Activated B cell treated with CpG ODN at 0.5 μM for 24 hours (primary cell): Measurements from ENCODE around the gene PREX1. TPM values are rescaled to one million over a fixed set of nuclear protein-coding genes. Genes with fewer than 3 reads are reported as not detected.

Experiments used
- ATAC-seq: fragments of 200-7000 bp; cut with Tn5 transposase; one replicate; pipeline ENCODE4 v1.10.0; 2021; ENCODE audit warnings: low read depth, mild to moderate bottlenecking, moderate library complexity
- CTCF ChIA-PET: fragments of 350-600 bp; sonication (Branson Sonifier 250); formaldehyde crosslinking; loops from one replicate; lab custom pipeline; 2021; ENCODE audit warnings: antibody characterized with exemption; lab: Charles Lee
- POLR2A ChIA-PET: fragments of 350-600 bp; sonication (Branson Sonifier 250); formaldehyde crosslinking; loops from one replicate; lab custom pipeline; 2021; ENCODE audit warnings: antibody characterized with exemption; lab: Charles Lee
- DNase-seq: peaks from one replicate; pipeline ENCODE4 v3.0.0; 2022
- H3K27ac Mint-ChIP-seq: one replicate; pipeline ENCODE4 v1.8.0; 2020; ENCODE audit warnings: mixed read lengths
- H3K27me3 Mint-ChIP-seq: one replicate; pipeline ENCODE4 v1.8.0; 2021; ENCODE audit warnings: mixed read lengths
- H3K36me3 Mint-ChIP-seq: one replicate; pipeline ENCODE4 v1.8.0; 2021; ENCODE audit warnings: low read depth, mixed read lengths
- H3K4me1 Mint-ChIP-seq: one replicate; pipeline ENCODE4 v1.8.0; 2021; ENCODE audit warnings: mixed read lengths
- H3K4me3 Mint-ChIP-seq: one replicate; pipeline ENCODE4 v1.8.0; 2020; ENCODE audit warnings: mild to moderate bottlenecking, mixed read lengths
- H3K9me3 Mint-ChIP-seq: one replicate; pipeline ENCODE4 v1.8.0; 2020; ENCODE audit warnings: mixed read lengths
- CTCF ChIP-seq: fragments of 200-600 bp; IDR thresholded peaks from one replicate; pipeline ENCODE4 v1.8.0; 2022; ENCODE audit warnings: antibody characterized with exemption, mild to moderate bottlenecking
- intact Hi-C: fragments of 100-400 bp; cut with micrococcal nuclease; formaldehyde crosslinking; loops from one replicate; pipeline ENCODE4 v1.15.1; 2024
- total RNA-seq: library from RNA; stranded (reverse); gene quantifications from 2 replicates; pipeline ENCODE4 v1.2.3, GENCODE V29; 2022

Gene PREX1
- total RNA-seq, 1 donor from 2014 or later, result 71.4 TPM

DNA sequence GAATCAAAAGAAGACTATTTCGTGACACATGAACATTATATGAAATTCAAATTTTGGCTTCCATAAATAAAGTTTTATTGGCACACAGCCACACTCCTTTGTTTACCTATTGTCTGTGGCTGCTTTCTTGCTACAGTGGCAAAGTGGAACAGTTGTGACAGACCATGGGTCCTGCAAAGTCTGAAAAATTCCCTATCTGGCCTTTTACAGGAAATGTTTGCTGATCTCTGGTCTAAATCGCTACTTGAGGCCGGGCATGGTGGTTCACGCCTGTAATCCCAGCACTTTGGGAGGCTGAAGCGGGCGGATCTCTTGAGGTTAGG lies 23.1 kb upstream of the PREX1 start:
- H3K9me3 Mint-ChIP-seq, result peaks cover 4% of the 10 kb centered on the region
- intact Hi-C loops, result no loop called here
- DNase-seq (no peak), ATAC-seq (no peak)
- H3K36me3 Mint-ChIP-seq, result no peaks in the 10 kb centered on the region
- no peak overlapping the region for H3K4me3 Mint-ChIP-seq
- TF ChIP-seq CTCF, result no peak
- H3K4me1 Mint-ChIP-seq, result peaks cover 27% of the 10 kb centered on the region
- H3K27me3 Mint-ChIP-seq, result no peaks in the 10 kb centered on the region
- ChIA-PET POLR2A (interaction anchor here (1.4 kb wide), 1 partner anchor 23 kb away, joined by 5 read pairs; the partner anchor contains the start of gene PREX1), CTCF (interaction anchor here (1.4 kb wide), 1 partner anchor 55 kb away, joined by 3 read pairs; no protein-coding TSS in a partner anchor)
- H3K27ac Mint-ChIP-seq, result no peak overlapping the region

DNA sequence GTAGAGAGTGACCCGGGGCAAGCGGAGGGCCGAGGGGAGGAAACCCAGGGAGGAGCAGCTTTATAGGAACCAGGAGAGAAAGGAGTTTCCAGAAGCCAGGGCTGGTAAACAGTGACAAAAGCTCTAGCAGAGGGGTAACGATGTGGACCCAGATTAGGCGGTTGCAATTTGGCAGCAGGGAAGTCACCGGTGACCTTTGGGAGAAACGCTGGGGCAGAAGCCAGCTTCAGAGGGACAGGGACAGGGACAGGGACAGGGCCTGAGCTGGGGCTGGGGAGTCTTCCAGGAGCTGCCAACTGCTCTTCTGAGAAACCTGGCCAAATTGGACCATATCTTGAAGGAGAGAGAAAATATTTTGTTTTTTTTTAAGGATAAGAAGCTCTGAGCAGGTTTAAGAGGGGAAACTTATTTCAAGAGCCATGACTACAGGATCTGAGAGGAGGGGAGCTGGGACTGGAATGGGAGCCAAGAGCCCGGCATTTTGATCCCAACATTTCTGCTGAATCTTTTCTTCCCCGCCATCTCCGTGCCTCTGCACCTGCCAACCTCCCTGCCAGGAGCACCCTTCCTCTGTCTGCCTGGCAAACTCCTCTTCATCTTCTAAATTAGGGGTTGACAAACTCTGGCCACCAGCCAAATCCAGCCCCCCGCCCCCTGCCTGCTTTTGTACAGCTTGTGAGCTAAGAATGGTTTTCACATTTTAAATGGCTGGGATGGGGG lies 22.6 kb upstream of the PREX1 start:
- DNase-seq (no peak), ATAC-seq (no peak)
- intact Hi-C loops, result no loop called here
- Mint-ChIP-seq H3K36me3 (no peaks in the 10 kb centered on the region), H3K4me1 (peaks cover 30% of the 10 kb centered on the region), H3K27me3 (no peaks in the 10 kb centered on the region), H3K4me3 (no peak overlapping the region), H3K27ac (peak overlapping the region; percentile 41), H3K9me3 (peaks cover 4% of the 10 kb centered on the region)
- TF ChIP-seq CTCF, result no peak
- CTCF ChIA-PET, result interaction anchor here (1.4 to 1.8 kb wide), 3 partner anchors 14 to 193 kb away, joined by 3 to 4 read pairs (median 3); no protein-coding TSS in a partner anchor
- POLR2A ChIA-PET, result interaction anchor here (1.4 kb wide), 1 partner anchor 23 kb away, joined by 5 read pairs; the partner anchor contains the start of gene PREX1

- ATAC-seq (no peak), DNase-seq (no peak)
- no peaks in the 10 kb centered on the region for H3K27me3 Mint-ChIP-seq
- no peak overlapping the region for H3K4me3 Mint-ChIP-seq
- ChIA-PET POLR2A (interaction anchor here (1.4 kb wide), 1 partner anchor 22 kb away, joined by 5 read pairs; the partner anchor contains the start of gene PREX1), CTCF (interaction anchor here (1.4 to 1.8 kb wide), 3 partner anchors 15 to 192 kb away, joined by 3 to 4 read pairs (median 3); no protein-coding TSS in a partner anchor)
- intact Hi-C loops, result no loop called here
- TF ChIP-seq CTCF, result no peak
- peaks cover 32% of the 10 kb centered on the region for H3K4me1 Mint-ChIP-seq
- no peaks in the 10 kb centered on the region for H3K36me3 Mint-ChIP-seq
- peak overlapping the region; percentile 41 for H3K27ac Mint-ChIP-seq
- H3K9me3 Mint-ChIP-seq, result peaks cover 4% of the 10 kb centered on the region
Observed at GRCh38 chr20:48849779-48850178, 22.0 kb upstream of the PREX1 start.

- CTCF ChIA-PET, result interaction anchor here (1.4 to 1.8 kb wide), 2 partner anchors 16 to 192 kb away, joined by 3 to 4 read pairs; no protein-coding TSS in a partner anchor
- Mint-ChIP-seq H3K4me1 (peaks cover 33% of the 10 kb centered on the region), H3K36me3 (no peaks in the 10 kb centered on the region), H3K27ac (no peak overlapping the region), H3K9me3 (peaks cover 4% of the 10 kb centered on the region), H3K4me3 (no peak overlapping the region), H3K27me3 (no peaks in the 10 kb centered on the region)
- no peak for DNase-seq
- intact Hi-C loops, result no loop called here
- no peak for TF ChIP-seq CTCF
- no peak for ATAC-seq
- POLR2A ChIA-PET, result interaction anchor here (1.0 kb wide), 1 partner anchor 22 kb away, joined by 3 read pairs; the partner anchor contains the start of gene PREX1
Observed at GRCh38 chr20:48849299-48849698, 21.5 kb upstream of the PREX1 start.
